Hepatocyte (in vitro differentiated cells): ENCODE results near the gene CHAT.

Source experiments
- EZH2 ChIP-seq: fragments of 200-600 bp; sonication (generic); IDR thresholded peaks from 2 replicates; pipeline ENCODE4 v1.6.1; 2016; ENCODE audit warnings: antibody characterized with exemption, mild to moderate bottlenecking, borderline replicate concordance
- EZH2phosphoT487 ChIP-seq: fragments of 200-600 bp; sonication (generic); IDR thresholded peaks from one replicate; pipeline ENCODE4 v1.6.1; 2018; ENCODE audit warnings: antibody characterized with exemption, mild to moderate bottlenecking, low read depth, moderate library complexity; ENCODE audit not compliant: unreplicated experiment, severe bottlenecking
- TF ChIP-seq, protein P1 (sequence below): fragments of 200-600 bp; sonication (generic); IDR thresholded peaks from 2 replicates; pipeline ENCODE4 v1.5.1; 2016; ENCODE audit warnings: antibody characterized with exemption, mild to moderate bottlenecking; ENCODE audit not compliant: poor library complexity

DNA sequence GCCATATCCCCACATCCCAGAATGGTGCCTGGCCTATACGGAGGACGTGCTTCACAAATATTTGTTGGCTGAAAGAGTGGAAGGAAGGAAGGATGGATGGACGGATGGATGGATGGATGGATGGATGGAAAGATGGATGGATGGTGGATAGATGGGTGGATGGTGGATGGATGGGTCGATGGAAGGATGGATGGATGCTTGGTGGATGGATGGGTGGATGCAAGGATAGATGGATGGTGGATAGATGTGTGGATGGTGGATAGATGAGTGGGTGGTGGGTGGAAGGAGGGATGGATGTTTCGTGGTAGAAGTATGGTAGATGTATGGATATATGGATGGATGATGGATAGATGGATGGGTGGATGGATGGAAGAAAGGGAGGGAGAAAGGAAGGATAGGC is 10.8 kb downstream of the CHAT start:
- TF ChIP-seq, protein P1, sequence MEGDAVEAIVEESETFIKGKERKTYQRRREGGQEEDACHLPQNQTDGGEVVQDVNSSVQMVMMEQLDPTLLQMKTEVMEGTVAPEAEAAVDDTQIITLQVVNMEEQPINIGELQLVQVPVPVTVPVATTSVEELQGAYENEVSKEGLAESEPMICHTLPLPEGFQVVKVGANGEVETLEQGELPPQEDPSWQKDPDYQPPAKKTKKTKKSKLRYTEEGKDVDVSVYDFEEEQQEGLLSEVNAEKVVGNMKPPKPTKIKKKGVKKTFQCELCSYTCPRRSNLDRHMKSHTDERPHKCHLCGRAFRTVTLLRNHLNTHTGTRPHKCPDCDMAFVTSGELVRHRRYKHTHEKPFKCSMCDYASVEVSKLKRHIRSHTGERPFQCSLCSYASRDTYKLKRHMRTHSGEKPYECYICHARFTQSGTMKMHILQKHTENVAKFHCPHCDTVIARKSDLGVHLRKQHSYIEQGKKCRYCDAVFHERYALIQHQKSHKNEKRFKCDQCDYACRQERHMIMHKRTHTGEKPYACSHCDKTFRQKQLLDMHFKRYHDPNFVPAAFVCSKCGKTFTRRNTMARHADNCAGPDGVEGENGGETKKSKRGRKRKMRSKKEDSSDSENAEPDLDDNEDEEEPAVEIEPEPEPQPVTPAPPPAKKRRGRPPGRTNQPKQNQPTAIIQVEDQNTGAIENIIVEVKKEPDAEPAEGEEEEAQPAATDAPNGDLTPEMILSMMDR, result no peak
- TF ChIP-seq EZH2phosphoT487 (no peak), EZH2 (no peak)
